Adipocyte (in vitro differentiated cells): Measurements from ENCODE around the gene NDUFV2.
"Not testable (repeated sequence)": the region's sequence is repeated elsewhere in the genome, so short reads cannot be mapped to it uniquely, and the experiment has no call there.

Experiments used
- DNase-seq: peaks from one replicate; pipeline ENCODE4 v3.0.0-alpha.2; 2015; ENCODE audit warnings: low read depth
- H3K27me3 ChIP-seq: replicated peaks from 2 replicates; pipeline ENCODE4 v1.7.0; 2013; ENCODE audit warnings: mild to moderate bottlenecking, low read length, moderate library complexity; ENCODE audit not compliant: control insufficient read depth, insufficient read depth
- H3K36me3 ChIP-seq: 2 replicates; pipeline ENCODE4 v1.7.0; 2013; ENCODE audit warnings: low read length, mild to moderate bottlenecking, moderate library complexity; ENCODE audit not compliant: control insufficient read depth, insufficient read depth, severe bottlenecking
- H3K4me1 ChIP-seq: 2 replicates; pipeline ENCODE4 v1.7.0; 2013; ENCODE audit warnings: mild to moderate bottlenecking, low read length, moderate library complexity; ENCODE audit not compliant: control insufficient read depth, insufficient read depth
- H3K4me3 ChIP-seq: 2 replicates; pipeline ENCODE4 v1.7.0; 2013; ENCODE audit warnings: mild to moderate bottlenecking, low read length, moderate library complexity
- H3K9ac ChIP-seq: 2 replicates; pipeline ENCODE4 v1.7.0; 2013; ENCODE audit warnings: mild to moderate bottlenecking, low read length, moderate library complexity
- H3K9me3 ChIP-seq: 2 replicates; pipeline ENCODE4 v1.7.0; 2013; ENCODE audit warnings: mild to moderate bottlenecking, low read length, moderate library complexity; ENCODE audit not compliant: control insufficient read depth

NDUFV2 gene

DNA sequence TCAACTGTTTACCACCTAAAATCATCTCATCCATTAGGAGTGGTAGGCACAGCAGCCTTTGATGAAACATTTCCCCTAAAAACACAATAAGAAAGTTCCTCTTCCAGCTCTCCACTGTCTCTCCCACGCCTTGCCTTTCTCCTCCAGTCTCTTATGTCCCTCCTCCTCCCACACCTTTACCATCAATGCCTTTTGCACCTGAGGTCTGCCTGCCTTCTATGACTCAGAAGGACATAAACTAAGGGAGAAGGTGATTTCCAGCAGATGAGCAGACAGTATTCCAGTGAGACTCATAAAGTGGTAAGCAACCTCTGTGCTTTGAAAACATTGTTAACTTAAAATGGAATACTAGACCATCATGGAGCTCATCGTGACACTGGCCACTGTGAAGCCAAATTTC, 34.2 kb upstream of the NDUFV2 start:
- H3K4me3 ChIP-seq: no peak overlapping the region
- no peak for DNase-seq
- no peaks in the 10 kb centered on the region for H3K9me3 ChIP-seq
- no peak overlapping the region for H3K9ac ChIP-seq
- H3K36me3 ChIP-seq: no peaks in the 10 kb centered on the region
- peaks cover 2% of the 10 kb centered on the region for H3K4me1 ChIP-seq
- H3K27me3 ChIP-seq: no peaks in the 10 kb centered on the region

DNA sequence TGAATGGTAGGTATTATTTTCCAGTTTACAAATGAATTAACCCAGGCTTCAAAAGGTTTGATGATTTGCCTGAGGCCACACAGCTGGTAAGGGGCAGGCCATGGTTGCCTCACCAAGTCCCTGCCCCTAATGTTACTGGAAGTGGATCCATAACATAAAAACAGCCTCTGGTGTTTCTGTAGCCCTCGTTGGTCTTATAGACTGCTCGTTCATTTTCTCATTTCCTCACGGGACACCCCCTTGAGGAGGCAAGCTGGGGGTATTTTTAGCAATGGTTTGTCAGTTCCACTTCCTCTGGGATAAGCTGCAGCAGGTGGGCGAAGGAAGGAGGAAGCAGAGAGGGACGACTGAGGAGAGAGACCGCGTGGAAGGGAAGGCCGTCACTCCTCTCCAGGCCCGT, 32.9 kb upstream of the NDUFV2 start:
- H3K4me1 ChIP-seq: peaks cover 7% of the 10 kb centered on the region
- no peaks in the 10 kb centered on the region for H3K36me3 ChIP-seq
- H3K27me3 ChIP-seq: no peaks in the 10 kb centered on the region
- H3K9ac ChIP-seq: no peak overlapping the region
- no peak overlapping the region for H3K4me3 ChIP-seq
- no peaks in the 10 kb centered on the region for H3K9me3 ChIP-seq
- DNase-seq: no peak

DNA sequence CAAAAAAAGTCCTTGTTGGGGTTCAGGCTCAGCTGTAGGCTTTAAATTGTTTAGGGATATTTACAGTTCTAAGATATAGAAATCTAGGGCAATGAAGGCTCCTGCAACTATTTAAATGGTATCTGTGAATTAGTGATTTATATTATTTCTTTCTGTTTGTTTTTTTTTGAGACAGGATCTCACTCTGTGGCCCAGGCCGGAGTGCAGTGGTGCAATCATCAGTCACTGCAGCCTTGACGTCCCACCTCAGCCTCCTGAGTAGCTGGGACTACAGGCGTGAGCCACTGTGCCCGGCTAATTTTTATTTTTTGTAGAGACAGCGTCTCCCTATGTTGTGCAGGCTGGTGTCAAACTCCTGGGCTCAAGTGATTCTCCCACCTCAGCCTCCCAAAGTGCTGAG, 32.3 kb upstream of the NDUFV2 start:
- no peaks in the 10 kb centered on the region for H3K36me3 ChIP-seq
- H3K9ac ChIP-seq: no peak overlapping the region
- H3K9me3 ChIP-seq: no peaks in the 10 kb centered on the region
- DNase-seq: no peak
- peaks cover 11% of the 10 kb centered on the region for H3K4me1 ChIP-seq
- H3K27me3 ChIP-seq: no peaks in the 10 kb centered on the region
- H3K4me3 ChIP-seq: no peak overlapping the region

DNA sequence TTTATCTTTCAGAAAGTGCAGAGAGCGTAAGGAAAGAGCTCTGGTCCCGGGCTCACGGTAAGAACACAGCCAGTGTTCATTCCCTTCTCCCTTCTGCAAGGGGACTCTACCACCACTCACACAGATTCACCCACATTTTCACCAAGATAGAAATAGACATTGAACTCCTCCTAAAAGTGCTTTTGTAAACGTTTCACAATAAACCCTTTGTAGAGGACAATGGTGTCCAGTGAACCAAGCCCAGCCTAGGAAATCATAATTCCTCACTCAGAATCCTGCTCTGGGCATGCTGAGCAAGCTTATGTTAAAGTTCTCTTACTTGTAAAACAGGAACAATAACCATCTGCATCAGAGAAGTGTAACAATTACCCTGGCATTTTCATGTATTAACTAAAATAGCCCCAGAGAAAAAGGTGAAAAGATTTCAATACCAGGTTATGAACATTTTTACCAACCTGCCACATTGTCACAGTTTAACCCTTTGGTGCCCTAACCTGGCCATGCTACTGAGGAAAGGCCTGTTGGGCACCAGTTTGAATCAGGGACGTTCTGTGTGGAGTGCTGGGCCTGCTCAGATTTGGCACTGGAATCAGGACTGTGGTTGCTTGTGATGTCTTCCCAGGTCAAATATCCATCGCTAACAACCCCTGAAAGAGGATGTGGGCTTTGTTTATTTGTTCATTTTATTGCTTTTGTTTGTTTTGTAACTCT, 22.5 kb upstream of the NDUFV2 start:
- H3K4me1 ChIP-seq: peaks cover under 1% of the 10 kb centered on the region
- no peaks in the 10 kb centered on the region for H3K36me3 ChIP-seq
- H3K9me3 ChIP-seq: no peaks in the 10 kb centered on the region
- no peak overlapping the region for H3K9ac ChIP-seq
- no peak overlapping the region for H3K4me3 ChIP-seq
- no peak for DNase-seq
- no peaks in the 10 kb centered on the region for H3K27me3 ChIP-seq

DNA sequence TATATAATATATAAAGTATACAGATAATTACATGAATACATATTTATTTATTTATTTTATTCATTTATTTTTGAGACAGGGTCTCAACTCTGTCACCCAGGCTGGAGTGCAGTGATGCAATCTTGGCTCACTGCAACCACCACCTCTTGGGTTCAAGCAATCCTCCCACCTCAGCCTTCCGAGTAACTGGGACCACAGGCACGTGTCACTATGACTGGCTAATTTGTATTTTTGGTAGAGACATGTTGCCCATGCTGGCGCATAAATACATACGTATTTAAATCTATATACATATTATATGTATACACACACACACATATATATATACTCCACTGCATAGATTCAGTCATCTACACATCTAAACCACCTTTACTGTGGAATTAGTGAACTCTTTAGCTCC, 20.6 kb upstream of the NDUFV2 start:
- Histone ChIP-seq H3K9me3 (no peaks in the 10 kb centered on the region), H3K4me1 (no peaks in the 10 kb centered on the region), H3K36me3 (no peaks in the 10 kb centered on the region), H3K4me3 (no peak overlapping the region), H3K9ac (no peak overlapping the region), H3K27me3 (no peaks in the 10 kb centered on the region)
- no peak for DNase-seq

DNA sequence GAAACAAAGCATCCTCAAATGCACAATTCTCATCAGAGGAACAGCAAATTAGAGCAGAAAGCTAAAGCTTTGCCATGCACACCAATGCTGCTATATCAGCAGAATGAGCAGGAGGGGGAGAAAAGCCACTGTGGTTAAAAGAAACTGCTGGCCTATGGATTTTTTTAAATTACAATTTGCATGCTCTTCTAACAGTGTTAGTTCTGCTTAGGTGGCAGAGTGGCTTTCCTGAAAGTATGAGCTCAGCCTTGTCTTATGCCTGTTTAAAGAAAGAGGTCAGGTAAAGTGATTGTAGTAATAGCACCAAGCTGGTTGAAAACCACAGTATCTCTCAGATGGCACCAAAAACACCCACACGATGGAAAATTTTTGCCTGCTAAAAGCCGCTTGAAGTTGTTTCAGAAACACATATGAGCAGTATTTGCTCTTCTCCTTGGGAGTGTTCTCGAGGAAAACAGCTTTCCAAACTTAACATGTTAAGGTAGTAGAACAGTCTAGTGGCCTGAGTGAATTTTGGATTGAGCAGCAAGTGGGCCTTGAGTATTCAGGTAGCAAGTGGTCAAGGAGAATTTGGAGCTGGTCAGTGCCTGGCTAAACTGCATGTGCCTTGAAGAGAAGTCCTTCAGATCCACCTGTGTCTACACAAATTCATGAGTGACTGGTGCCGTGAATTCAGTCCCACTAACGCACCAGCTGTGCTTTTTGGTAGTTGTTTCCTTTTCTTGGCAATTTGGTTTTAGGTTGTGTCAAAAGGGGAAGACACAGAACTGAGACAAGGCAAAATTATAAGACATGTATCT, 19.6 kb upstream of the NDUFV2 start:
- DNase-seq: no peak
- H3K36me3 ChIP-seq: no peaks in the 10 kb centered on the region
- no peaks in the 10 kb centered on the region for H3K27me3 ChIP-seq
- H3K9me3 ChIP-seq: no peaks in the 10 kb centered on the region
- H3K9ac ChIP-seq: no peak overlapping the region
- no peaks in the 10 kb centered on the region for H3K4me1 ChIP-seq
- H3K4me3 ChIP-seq: no peak overlapping the region

DNA sequence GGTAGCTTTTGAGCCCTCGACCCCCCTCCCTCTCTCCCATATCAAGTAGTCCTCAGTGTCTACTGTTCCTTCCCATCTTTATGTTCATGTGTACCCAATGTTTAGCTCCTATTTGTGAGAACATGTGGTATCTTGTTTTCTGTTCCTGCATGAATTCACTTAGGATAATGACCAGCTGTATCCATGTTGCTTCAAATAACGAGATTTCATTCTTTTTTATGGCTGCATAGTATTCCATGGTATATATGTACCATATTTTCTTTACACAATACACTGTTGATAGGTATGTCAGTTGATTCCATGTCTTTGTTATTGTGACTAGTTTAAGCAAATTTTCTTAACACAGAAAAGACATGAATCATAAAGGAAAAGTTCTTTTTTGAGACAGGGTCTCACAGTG, 16.5 kb upstream of the NDUFV2 start:
- Histone ChIP-seq H3K4me3 (no peak overlapping the region), H3K4me1 (no peaks in the 10 kb centered on the region), H3K9ac (no peak overlapping the region)

DNA sequence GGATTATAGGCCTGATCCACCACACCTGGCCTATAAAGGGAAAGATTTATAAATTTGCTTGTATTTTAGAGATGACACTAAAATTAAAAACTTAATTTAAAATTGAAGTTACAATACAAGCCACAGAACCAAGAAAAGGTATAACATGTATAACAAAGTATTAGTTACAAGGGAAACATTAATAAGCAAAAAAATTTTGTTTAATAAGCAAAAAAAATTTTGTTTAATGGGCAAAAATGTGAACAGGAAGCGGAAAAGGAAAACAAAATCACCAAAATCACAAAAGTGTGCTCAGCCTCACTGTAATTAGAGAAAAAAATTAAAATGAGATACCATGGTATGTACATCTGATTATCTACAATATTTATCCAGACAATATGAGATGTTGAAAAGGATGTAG, 15.9 kb upstream of the NDUFV2 start:
- Histone ChIP-seq H3K36me3 (no peaks in the 10 kb centered on the region), H3K4me1 (no peaks in the 10 kb centered on the region), H3K9me3 (no peaks in the 10 kb centered on the region), H3K4me3 (no peak overlapping the region), H3K27me3 (no peaks in the 10 kb centered on the region), H3K9ac (no peak overlapping the region)
- DNase-seq: no peak

More for the DNA sequence above, 16.5 kb upstream of the NDUFV2 start:
- Histone ChIP-seq H3K36me3 (no peaks in the 10 kb centered on the region), H3K9me3 (no peaks in the 10 kb centered on the region), H3K27me3 (no peaks in the 10 kb centered on the region)
- no peak for DNase-seq

DNA sequence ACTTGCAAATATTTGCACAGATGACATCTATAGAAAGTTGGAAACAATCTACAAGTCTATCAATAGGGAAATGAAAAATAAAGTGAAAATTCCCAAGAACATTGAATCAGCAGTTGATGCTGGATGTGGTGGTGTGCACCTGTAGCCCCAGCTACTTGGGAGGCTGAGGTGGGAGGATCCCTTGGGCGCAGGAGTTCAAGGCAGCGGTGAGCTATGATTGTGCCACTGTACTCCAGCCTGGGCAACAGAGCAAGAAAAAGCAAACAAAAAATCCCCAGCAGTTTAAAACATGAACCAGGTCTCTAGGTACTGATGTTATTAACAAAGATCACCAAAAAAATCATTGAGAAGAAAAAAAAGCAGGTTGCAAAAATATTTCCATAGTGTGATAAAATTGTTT, 15.4 kb upstream of the NDUFV2 start:
- Histone ChIP-seq H3K9ac (no peak overlapping the region), H3K36me3 (no peaks in the 10 kb centered on the region), H3K9me3 (no peaks in the 10 kb centered on the region), H3K27me3 (no peaks in the 10 kb centered on the region), H3K4me3 (no peak overlapping the region), H3K4me1 (no peaks in the 10 kb centered on the region)
- no peak for DNase-seq

DNA sequence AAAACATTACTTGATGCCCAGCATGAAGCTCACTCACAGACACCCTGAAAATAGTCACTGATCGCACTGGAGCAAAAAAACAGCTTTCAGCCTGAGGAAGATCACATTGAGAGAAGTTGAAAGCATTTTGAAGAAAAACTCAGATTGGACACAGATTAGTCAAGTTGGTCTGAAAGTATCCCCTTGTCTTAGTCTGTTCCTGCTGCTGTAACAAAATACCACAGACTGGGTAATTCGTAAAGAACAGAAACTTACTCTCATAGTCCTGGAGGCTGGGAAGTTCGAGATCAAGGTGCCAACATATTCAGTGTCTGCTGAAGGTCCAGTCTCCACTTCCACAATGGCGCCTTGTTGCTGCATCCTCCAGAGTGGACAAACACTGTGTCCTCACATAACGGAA, 14.2 kb upstream of the NDUFV2 start:
- DNase-seq: no peak
- Histone ChIP-seq H3K9me3 (no peaks in the 10 kb centered on the region), H3K4me1 (peaks cover 6% of the 10 kb centered on the region), H3K27me3 (no peaks in the 10 kb centered on the region), H3K4me3 (no peak overlapping the region), H3K9ac (no peak overlapping the region), H3K36me3 (no peaks in the 10 kb centered on the region)

DNA sequence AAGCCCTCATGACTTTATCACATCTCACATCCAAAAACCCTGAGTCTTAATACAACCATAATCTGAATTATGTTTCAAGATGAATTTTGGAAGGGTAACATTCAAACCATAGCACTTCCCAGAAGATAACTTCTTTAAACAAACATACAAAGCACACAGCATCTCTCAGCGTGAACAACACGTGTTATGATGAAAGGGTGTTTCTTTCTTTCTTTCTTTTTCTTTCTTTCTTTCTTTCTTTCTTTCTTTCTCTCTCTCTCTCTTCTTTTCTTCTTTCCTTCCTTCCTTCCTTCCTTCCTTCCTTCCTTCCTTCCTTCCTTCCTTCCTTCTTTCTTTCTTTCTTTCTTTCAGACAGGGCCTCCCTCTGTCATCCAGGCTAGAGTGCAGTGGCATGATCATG, 13.8 kb upstream of the NDUFV2 start:
- not testable (repeated sequence) for DNase-seq, H3K36me3 ChIP-seq, H3K4me1 ChIP-seq, H3K9me3 ChIP-seq, H3K27me3 ChIP-seq, H3K9ac ChIP-seq, H3K4me3 ChIP-seq
